ENCODE data around the gene DLX5.

DNA sequence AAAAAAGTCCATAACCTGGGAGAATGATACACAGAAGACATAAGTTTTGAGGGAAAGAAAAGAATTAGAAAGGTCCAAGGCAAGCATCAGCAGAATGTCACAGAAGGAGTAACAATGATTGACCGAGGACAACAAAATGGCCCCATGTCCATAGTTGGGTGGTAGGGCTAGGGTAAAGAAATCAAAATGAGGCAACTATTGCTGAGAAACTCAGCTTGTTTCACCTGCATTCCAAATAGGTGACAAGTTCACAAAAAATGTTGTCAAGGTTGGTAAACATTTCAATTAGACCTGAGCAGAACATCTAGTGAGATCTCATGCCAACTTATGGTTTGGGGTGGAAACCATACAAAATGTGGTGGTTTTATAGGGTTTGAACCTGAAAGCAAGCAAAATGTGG, 42.0 kb downstream of the DLX5 start:
- TF ChIP-seq YY1 (IDR thresholded peaks at IDR 0.05; ENCODE audit: insufficient read depth, insufficient read length) (no peak), ZNF274 (IDR thresholded peaks at IDR 0.05; ENCODE audit: low read depth, low read length) (no peak)
